HuH-7 (cell line): Measurements from ENCODE around the gene CIDEC.

Experiments
- DNase-seq: peaks from one replicate; pipeline ENCODE4 v3.0.0; 2011; ENCODE audit warnings: low spot score

The CIDEC gene

GRCh38 chr3:9846231-9846630 lies 33.8 kb downstream of the CIDEC start:
- DNase-seq, result no peak

GRCh38 chr3:9843715-9844438 lies 36.2 kb downstream of the CIDEC start, which contains the start of gene RPUSD3:
TSS of gene RPUSD3 (minus strand) at chr3:9844008. CDS start at chr3:9843990, 18 bp downstream.
- DNase-seq, result peak; percentile 100

GRCh38 chr3:9841015-9841414 lies 39.0 kb downstream of the CIDEC start:
- no peak for DNase-seq

GRCh38 chr3:9838856-9839255 lies 41.2 kb downstream of the CIDEC start:
- no peak for DNase-seq

- no peak for DNase-seq
Observed at GRCh38 chr3:9837701-9838582, 42.1 kb downstream of the CIDEC start.

- no peak for DNase-seq
Observed at GRCh38 chr3:9834520-9835380, 45.3 kb downstream of the CIDEC start.

- no peak for DNase-seq
Observed at GRCh38 chr3:9833078-9833477, 47.0 kb downstream of the CIDEC start.

- no peak for DNase-seq
Observed at GRCh38 chr3:9831253-9831652, 48.8 kb downstream of the CIDEC start.

- DNase-seq, result no peak
Observed at GRCh38 chr3:9828801-9829755, 51.0 kb downstream of the CIDEC start.

GRCh38 chr3:9826815-9827573 lies 53.1 kb downstream of the CIDEC start:
- peak; percentile 69 for DNase-seq

GRCh38 chr3:9825451-9826040 lies 54.5 kb downstream of the CIDEC start:
- no peak for DNase-seq

- DNase-seq, result peak; percentile 58
Observed at GRCh38 chr3:9820946-9821345, 59.1 kb downstream of the CIDEC start.

- DNase-seq, result no peak
Observed at GRCh38 chr3:9820543-9820942, 59.5 kb downstream of the CIDEC start.

GRCh38 chr3:9818666-9819335 lies 61.3 kb downstream of the CIDEC start:
- no peak for DNase-seq

- DNase-seq, result no peak
Observed at GRCh38 chr3:9817436-9817835, 62.6 kb downstream of the CIDEC start.
